Endothelial cell of umbilical vein (primary cell): ENCODE measurements around the gene POLR1H. TPM values are rescaled to one million over a fixed set of nuclear protein-coding genes. Genes with fewer than 3 reads are reported as not detected.

Experiments
- BruUV-seq: library from RNA; stranded (reverse); fragments of 400-500 nt; replicated peaks from 2 replicates; lab custom pipeline; 2021; lab: Mats Ljungman, UMichigan
- CTCF ChIA-PET: fragments of 300-600, 350-600 bp; sonication (Branson Sonifier 250); formaldehyde crosslinking; loops from one replicate; lab custom pipeline; 2021; ENCODE audit warnings: antibody characterized with exemption, inconsistent platforms; lab: Charles Lee
- POLR2A ChIA-PET: fragments of 300-600, 350-600 bp; sonication (Branson Sonifier 250); formaldehyde crosslinking; loops from one replicate; lab custom pipeline; 2021; ENCODE audit warnings: antibody characterized with exemption, inconsistent platforms; lab: Charles Lee
- DNase-seq: peaks from one replicate; pipeline ENCODE4 v3.0.0-alpha.2; 2011; ENCODE audit warnings: low read depth, low spot score
- FAIRE-seq: peaks from 2 replicates; lab custom pipeline; 2011; peaks lifted over from hg19 to GRCh38; lab: Jason Lieb, UNC
- H2AFZ ChIP-seq: 2 replicates; pipeline ENCODE4 v1.6.0; 2012; ENCODE audit warnings: low read depth, low read length, control low read depth, inconsistent platforms
- H3K27ac ChIP-seq: 2 replicates; pipeline ENCODE4 v1.5.1; 2011; ENCODE audit warnings: low read depth, mild to moderate bottlenecking, control low read depth, low read length, moderate library complexity; ENCODE audit not compliant: insufficient read depth
- H3K27me3 ChIP-seq, 2 experiments: 2 replicates each; pipeline versions ENCODE4 v1.6.0 to v1.6.1; 2011; ENCODE audit warnings: low read length in 2 of 2, mixed read lengths in 1 of 2; ENCODE audit not compliant: control insufficient read depth in 2 of 2, insufficient read depth in 2 of 2
- H3K36me3 ChIP-seq, 2 experiments: 2 replicates in 1 of 2; 3 replicates in 1 of 2; pipeline ENCODE4 v1.5.1; 2011; ENCODE audit warnings: low read length in 2 of 2, mild to moderate bottlenecking in 1 of 2, moderate library complexity in 1 of 2; ENCODE audit not compliant: control insufficient read depth in 2 of 2, insufficient read depth in 2 of 2; ENCODE audit errors: extremely low read depth in 1 of 2
- H3K4me1 ChIP-seq: 3 replicates; pipeline ENCODE4 v1.5.1; 2011; ENCODE audit warnings: mild to moderate bottlenecking, low read length; ENCODE audit not compliant: control insufficient read depth, insufficient read depth; ENCODE audit errors: extremely low read depth
- H3K4me2 ChIP-seq: 2 replicates; pipeline ENCODE4 v1.6.1; 2011; ENCODE audit warnings: low read length, control low read depth, mixed read lengths; ENCODE audit not compliant: insufficient read depth
- H3K4me3 ChIP-seq, 3 experiments: fragments of 200-600 bp in 1 of 3; sonication (generic), shearing (Covaris generic) in 1 of 3; replicated peaks in 1 of 3; 2 replicates each; pipeline ENCODE4 v1.5.1; 2011 to 2016; ENCODE audit warnings: control low read depth in 3 of 3, low read length in 3 of 3, mild to moderate bottlenecking in 2 of 3, inconsistent platforms in 1 of 3, low read depth in 1 of 3, moderate library complexity in 1 of 3; ENCODE audit not compliant: insufficient read depth in 1 of 3
- H3K79me2 ChIP-seq: 2 replicates; pipeline ENCODE4 v1.6.0; 2012; ENCODE audit warnings: low read length, inconsistent platforms; ENCODE audit not compliant: control insufficient read depth, insufficient read depth
- H3K9ac ChIP-seq: replicated peaks from 2 replicates; pipeline ENCODE3; 2011; ENCODE audit warnings: low read length, control low read depth; ENCODE audit not compliant: insufficient read depth; ENCODE audit errors: extremely low read depth
- H3K9me1 ChIP-seq: replicated peaks from 3 replicates; pipeline ENCODE4 v1.6.0; 2011; ENCODE audit warnings: mild to moderate bottlenecking, low read length; ENCODE audit not compliant: control insufficient read depth, insufficient read depth; ENCODE audit errors: extremely low read depth
- H3K9me3 ChIP-seq: replicated peaks from 2 replicates; pipeline ENCODE4 v1.5.1; 2012; ENCODE audit warnings: low read length, inconsistent platforms; ENCODE audit not compliant: control insufficient read depth, insufficient read depth
- H4K20me1 ChIP-seq: replicated peaks from 2 replicates; pipeline ENCODE3; 2011; ENCODE audit warnings: mild to moderate bottlenecking, low read length; ENCODE audit not compliant: control insufficient read depth, insufficient read depth; ENCODE audit errors: extremely low read depth
- EZH2 ChIP-seq: IDR thresholded peaks from 2 replicates; pipeline ENCODE4 v1.6.1; 2012; ENCODE audit warnings: borderline replicate concordance, low read depth, mild to moderate bottlenecking, moderate library complexity, low read length, inconsistent platforms; ENCODE audit not compliant: severe bottlenecking
- FOS ChIP-seq: IDR thresholded peaks from 2 replicates; pipeline ENCODE4 v1.6.1; 2011; ENCODE audit warnings: mild to moderate bottlenecking, low read length, moderate library complexity, borderline replicate concordance; ENCODE audit not compliant: insufficient read depth
- GATA2 ChIP-seq: IDR thresholded peaks from 2 replicates; pipeline ENCODE4 v1.7.0; 2011; ENCODE audit warnings: low read depth, mild to moderate bottlenecking, moderate library complexity, mixed read lengths, low read length; ENCODE audit not compliant: insufficient read length, insufficient read depth
- JUN ChIP-seq: IDR thresholded peaks from 2 replicates; pipeline ENCODE4 v1.6.1; 2011; ENCODE audit warnings: borderline replicate concordance, low read depth; ENCODE audit not compliant: insufficient read length, insufficient read depth
- MYC ChIP-seq: IDR thresholded peaks from one replicate; pipeline ENCODE4 v1.6.1; 2011; ENCODE audit warnings: mild to moderate bottlenecking, low read depth, low read length
- POLR2A ChIP-seq: IDR thresholded peaks from 2 replicates; pipeline ENCODE4 v1.6.1; 2012; ENCODE audit warnings: low read depth, mild to moderate bottlenecking, control low read depth, low read length
- POLR2AphosphoS5 ChIP-seq: IDR thresholded peaks from 2 replicates; pipeline ENCODE4 v1.6.1; 2012; ENCODE audit warnings: low read depth, mild to moderate bottlenecking, control low read depth, low read length, moderate library complexity; ENCODE audit not compliant: insufficient read depth
- dilution Hi-C: fragments of 300-500 bp; cut with MboI; formaldehyde crosslinking; loops from one replicate; pipeline ENCODE4 v1.15.0; 2019; ENCODE audit warnings: low sequenced_read_pairs; ENCODE audit not compliant: extremely low pct_ligation_motif_present
- intact Hi-C: fragments of 100-400 bp; cut with micrococcal nuclease; formaldehyde crosslinking; loops from one replicate; pipeline ENCODE4 v1.10.0; 2022
- polyA plus RNA-seq, 4 experiments: library from polyadenylated mRNA; depleted of rRNA in 3 of 4; stranded (reverse) in 3 of 4; unstranded in 1 of 4; fragments of >200 nt; gene quantifications; 2 replicates each; pipeline versions ENCODE4 v1.2.1 to v1.2.3, GENCODE V29; 2011 to 2012; ENCODE audit warnings: missing spikeins in 1 of 4
- total RNA-seq: library from RNA; stranded (reverse); gene quantifications from 2 replicates; pipeline ENCODE4 v1.2.3, GENCODE V29; 2021
- TF ChIP-seq, protein P1 (sequence below): IDR thresholded peaks from 2 replicates; pipeline ENCODE4 v1.6.1; 2011; ENCODE audit not compliant: insufficient read depth, insufficient read length
- TF ChIP-seq, protein P2 (sequence below), 2 donors: IDR thresholded peaks; 1 replicate in 1 of 2; 2 replicates in 1 of 2; pipeline ENCODE4 v1.5.1; 2011; ENCODE audit warnings: low read length in 2 of 2, mild to moderate bottlenecking in 2 of 2, moderate library complexity in 2 of 2, control low read depth in 1 of 2, inconsistent platforms in 1 of 2, low read depth in 1 of 2; ENCODE audit not compliant: insufficient read depth in 1 of 2; ENCODE audit errors: extremely low read depth in 1 of 2

Gene POLR1H
- total and polyA plus RNA-seq, 2 donors (not counting 3 experiments of a cell fraction or from before 2014, with no cell fraction given), result 32.5 to 65.3 TPM

DNA sequence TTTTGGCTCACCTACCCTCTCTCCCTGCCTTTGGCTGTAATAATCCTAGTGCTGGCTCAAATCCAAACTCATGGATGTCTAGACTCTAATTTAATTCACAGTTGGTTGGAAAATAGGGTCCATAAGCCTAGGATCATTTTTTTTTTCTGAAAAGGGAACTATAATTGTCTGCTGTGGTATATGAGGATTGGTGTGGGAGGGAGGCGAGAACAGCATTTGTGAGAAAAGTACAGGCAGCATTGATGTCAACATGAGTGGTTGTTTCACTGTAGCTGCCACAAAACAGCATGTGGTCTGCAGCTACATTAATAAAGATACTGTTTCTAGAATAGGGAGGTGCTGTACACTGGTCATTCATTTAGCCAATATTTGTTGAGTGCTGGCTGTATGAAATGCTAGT, 18.6 kb upstream of the POLR1H start:
- FAIRE-seq, result no peak
- dilution Hi-C loops, result no loop called here
- no TSS peak for BruUV-seq

More for the DNA sequence above, 18.6 kb upstream of the POLR1H start:
- no peaks in the 10 kb centered on the region for H4K20me1 ChIP-seq
- H3K79me2 ChIP-seq, result no peaks in the 10 kb centered on the region
- intact Hi-C loops, result no loop called here
- H3K4me2 ChIP-seq, result no peak overlapping the region
- H3K4me3 ChIP-seq, result no peak overlapping the region
- H3K9me3 ChIP-seq, result no peaks in the 10 kb centered on the region
- ChIA-PET CTCF (no interaction called here), POLR2A (no interaction called here)
- H3K9ac ChIP-seq, result no peak overlapping the region
- DNase-seq, result no peak
- no peaks in the 10 kb centered on the region for H3K9me1 ChIP-seq
- no peak overlapping the region for H3K27ac ChIP-seq
- no peaks in the 10 kb centered on the region for H3K27me3 ChIP-seq
- no peak overlapping the region for H2AFZ ChIP-seq
- no peaks in the 10 kb centered on the region for H3K36me3 ChIP-seq
- H3K4me1 ChIP-seq, result no peaks in the 10 kb centered on the region
- TF ChIP-seq JUN (no peak), GATA2 (no peak), FOS (no peak), EZH2 (no peak), MYC (no peak), POLR2AphosphoS5 (no peak), POLR2A (no peak)
- TF ChIP-seq, protein P1, sequence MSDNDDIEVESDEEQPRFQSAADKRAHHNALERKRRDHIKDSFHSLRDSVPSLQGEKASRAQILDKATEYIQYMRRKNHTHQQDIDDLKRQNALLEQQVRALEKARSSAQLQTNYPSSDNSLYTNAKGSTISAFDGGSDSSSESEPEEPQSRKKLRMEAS, result no peak
- TF ChIP-seq, protein P2, sequence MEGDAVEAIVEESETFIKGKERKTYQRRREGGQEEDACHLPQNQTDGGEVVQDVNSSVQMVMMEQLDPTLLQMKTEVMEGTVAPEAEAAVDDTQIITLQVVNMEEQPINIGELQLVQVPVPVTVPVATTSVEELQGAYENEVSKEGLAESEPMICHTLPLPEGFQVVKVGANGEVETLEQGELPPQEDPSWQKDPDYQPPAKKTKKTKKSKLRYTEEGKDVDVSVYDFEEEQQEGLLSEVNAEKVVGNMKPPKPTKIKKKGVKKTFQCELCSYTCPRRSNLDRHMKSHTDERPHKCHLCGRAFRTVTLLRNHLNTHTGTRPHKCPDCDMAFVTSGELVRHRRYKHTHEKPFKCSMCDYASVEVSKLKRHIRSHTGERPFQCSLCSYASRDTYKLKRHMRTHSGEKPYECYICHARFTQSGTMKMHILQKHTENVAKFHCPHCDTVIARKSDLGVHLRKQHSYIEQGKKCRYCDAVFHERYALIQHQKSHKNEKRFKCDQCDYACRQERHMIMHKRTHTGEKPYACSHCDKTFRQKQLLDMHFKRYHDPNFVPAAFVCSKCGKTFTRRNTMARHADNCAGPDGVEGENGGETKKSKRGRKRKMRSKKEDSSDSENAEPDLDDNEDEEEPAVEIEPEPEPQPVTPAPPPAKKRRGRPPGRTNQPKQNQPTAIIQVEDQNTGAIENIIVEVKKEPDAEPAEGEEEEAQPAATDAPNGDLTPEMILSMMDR (IDR thresholded peaks at IDR 0.05; ENCODE audit: extremely low read depth in 1 of 2, insufficient read depth in 1 of 2, low read depth in 1 of 2, low read length in 2 of 2), result no peak
